Spleen (tissue), 11 donors: ENCODE results near the gene VSTM4. TPM values are rescaled to one million over a fixed set of nuclear protein-coding genes. Genes with fewer than 3 reads are reported as not detected.

Experiments used
- DNase-seq: peaks from one replicate; pipeline ENCODE4 v3.0.0-alpha.2; 2020
- H3K27ac ChIP-seq, 8 donors: fragments of 200-600 bp; sonication (generic) in 7 of 8; 1 replicate in 4 of 8; 2 replicates in 4 of 8; pipeline versions ENCODE4 v1.5.0 to v1.8.0; 2016 to 2021; ENCODE audit warnings: inconsistent platforms in 4 of 8, mild to moderate bottlenecking in 4 of 8, moderate library complexity in 1 of 8
- H3K27me3 ChIP-seq, 7 donors: fragments of 200-600 bp; sonication (generic) in 6 of 7; replicated peaks in 1 of 7; 1 replicate in 4 of 7; 2 replicates in 3 of 7; pipeline versions ENCODE4 v1.5.0 to v1.8.0; 2016 to 2021; ENCODE audit warnings: inconsistent platforms in 3 of 7, mild to moderate bottlenecking in 1 of 7
- H3K36me3 ChIP-seq, 6 donors: fragments of 200-600 bp; sonication (generic) in 5 of 6; 1 replicate in 4 of 6; 2 replicates in 2 of 6; pipeline versions ENCODE4 v1.5.0 to v1.8.0; 2016 to 2021; ENCODE audit warnings: inconsistent platforms in 2 of 6
- H3K4me1 ChIP-seq, 6 donors: fragments of 200-600 bp; sonication (generic) in 5 of 6; 1 replicate in 3 of 6; 2 replicates in 3 of 6; pipeline versions ENCODE4 v1.5.0 to v1.8.0; 2016 to 2021; ENCODE audit warnings: inconsistent platforms in 3 of 6
- H3K4me3 ChIP-seq, 8 donors: fragments of 200-600 bp; sonication (generic) in 7 of 8; 1 replicate in 4 of 8; 2 replicates in 4 of 8; pipeline versions ENCODE4 v1.5.0 to v1.8.0; 2016 to 2021; ENCODE audit warnings: inconsistent platforms in 4 of 8, mild to moderate bottlenecking in 4 of 8, moderate library complexity in 2 of 8
- H3K9me3 ChIP-seq, 8 donors: fragments of 200-600 bp; sonication (generic) in 7 of 8; 1 replicate in 4 of 8; 2 replicates in 4 of 8; pipeline versions ENCODE4 v1.5.0 to v1.8.0; 2016 to 2021; ENCODE audit warnings: inconsistent platforms in 4 of 8
- POLR2A ChIP-seq, 3 donors: fragments of 450-650 bp; IDR thresholded peaks; one replicate each; pipeline ENCODE4 v1.5.1; 2017; ENCODE audit warnings: antibody characterized with exemption in 3 of 3, mild to moderate bottlenecking in 1 of 3
- POLR2AphosphoS5 ChIP-seq, 3 donors: sonication (generic); formaldehyde crosslinking; IDR thresholded peaks; one replicate each; pipeline ENCODE4 v1.5.1; 2017; ENCODE audit warnings: antibody characterized with exemption in 3 of 3
- WGBS, 5 donors: extraction: QIAGEN DNeasy Blood & Tissue Kit in 3 of 5; methylation state at CpG; one replicate each; pipeline versions ENCODE4 v1.1.5 to v1.1.7; 2013 to 2018; 5-methylcytosine and 5-hydroxymethylcytosine counted together
- intact Hi-C: fragments of 100-400 bp; cut with DNase I; formaldehyde crosslinking; loops from one replicate; pipeline ENCODE4 v1.15.0; 2023; ENCODE audit warnings: low total_unique reads
- polyA plus RNA-seq, 3 donors: library from polyadenylated mRNA; stranded (reverse); fragments of 200-250 nt; gene quantifications; one replicate each; pipeline ENCODE4 v1.2.1, GENCODE V29; 2013
- total RNA-seq, 7 donors: library from RNA; depleted of rRNA in 3 of 7; stranded (reverse); fragments of >200 nt in 3 of 7; fragmentation: NEBNext Ultra II Directional in 4 of 7; extraction: Animal tissue kit (Norgen Biotek cat#: 25700) in 4 of 7; gene quantifications; one replicate each; pipeline versions ENCODE4 v1.1.0 to v1.2.1, GENCODE V29; 2016 to 2021
- TF ChIP-seq, protein P1 (sequence below), 11 experiments: fragments of 200-600 bp in 7 of 11; fragments of 450-650 bp in 4 of 11; sonication (generic) in 4 of 11; IDR thresholded peaks in 8 of 11; conservative IDR thresholded peaks in 3 of 11; 1 replicate in 7 of 11; 2 replicates in 4 of 11; pipeline versions ENCODE4 v1.4.0 to v1.8.0; 2016 to 2021; ENCODE audit warnings: antibody characterized with exemption in 11 of 11, inconsistent platforms in 4 of 11, mild to moderate bottlenecking in 1 of 11
- donor health status: healthy with polysubstance abuse.
- donor health status: DM: no; HTN: no; CAD: no; lungs with moderate emphysema.
- donor health status: DM: no; HTN: no; CAD: no.
- donor health status: Bipolar disorder and iron deficiency.
- donor health status: healthy.
- donor health status: DM: no; HTN: no; CAD: no.
- donor health status: DM: yes; HTN: yes; CAD: no.

VSTM4 gene
- total and polyA plus RNA-seq, 10 donors: 0.57 to 6.8 (median 3.1) TPM

GRCh38 chr10:49083261-49083660, 32.1 kb downstream of the VSTM4 start:
- no peaks in the 10 kb centered on the region for H3K27me3 ChIP-seq
- intact Hi-C loops: no loop called here
- H3K36me3 ChIP-seq: no peaks in the 10 kb centered on the region
- 72 to 88% (median 82%) methylated on average over 8 of the region's 8 CpGs for WGBS, 5 donors
- H3K27ac ChIP-seq: peak overlapping the region in 1 of 8 donors; percentile 17
- DNase-seq: no peak
- TF ChIP-seq POLR2AphosphoS5 (IDR thresholded peaks at IDR 0.05): peak in 1 of 3 donors; percentile 13
- TF ChIP-seq, protein P1, sequence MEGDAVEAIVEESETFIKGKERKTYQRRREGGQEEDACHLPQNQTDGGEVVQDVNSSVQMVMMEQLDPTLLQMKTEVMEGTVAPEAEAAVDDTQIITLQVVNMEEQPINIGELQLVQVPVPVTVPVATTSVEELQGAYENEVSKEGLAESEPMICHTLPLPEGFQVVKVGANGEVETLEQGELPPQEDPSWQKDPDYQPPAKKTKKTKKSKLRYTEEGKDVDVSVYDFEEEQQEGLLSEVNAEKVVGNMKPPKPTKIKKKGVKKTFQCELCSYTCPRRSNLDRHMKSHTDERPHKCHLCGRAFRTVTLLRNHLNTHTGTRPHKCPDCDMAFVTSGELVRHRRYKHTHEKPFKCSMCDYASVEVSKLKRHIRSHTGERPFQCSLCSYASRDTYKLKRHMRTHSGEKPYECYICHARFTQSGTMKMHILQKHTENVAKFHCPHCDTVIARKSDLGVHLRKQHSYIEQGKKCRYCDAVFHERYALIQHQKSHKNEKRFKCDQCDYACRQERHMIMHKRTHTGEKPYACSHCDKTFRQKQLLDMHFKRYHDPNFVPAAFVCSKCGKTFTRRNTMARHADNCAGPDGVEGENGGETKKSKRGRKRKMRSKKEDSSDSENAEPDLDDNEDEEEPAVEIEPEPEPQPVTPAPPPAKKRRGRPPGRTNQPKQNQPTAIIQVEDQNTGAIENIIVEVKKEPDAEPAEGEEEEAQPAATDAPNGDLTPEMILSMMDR (IDR thresholded peaks at IDR 0.05 in 8 of 11, conservative IDR thresholded peaks at IDR 0.05 in 3 of 11): no peak
- no peak overlapping the region for H3K4me3 ChIP-seq
- peaks cover 0 to 20% (median 16%) of the 10 kb centered on the region in 8 donors for H3K9me3 ChIP-seq
- H3K4me1 ChIP-seq: peaks cover 0 to 27% (median 12%) of the 10 kb centered on the region in 6 donors

- peaks cover 0 to 20% (median 16%) of the 10 kb centered on the region in 8 donors for H3K9me3 ChIP-seq
- intact Hi-C loops: no loop called here
- H3K4me1 ChIP-seq: peaks cover 0 to 27% (median 12%) of the 10 kb centered on the region in 6 donors
- peak overlapping the region in 1 of 8 donors; percentile 17 for H3K27ac ChIP-seq
- H3K36me3 ChIP-seq: no peaks in the 10 kb centered on the region
- no peaks in the 10 kb centered on the region for H3K27me3 ChIP-seq
- WGBS, 5 donors: 88 to 100% (median 94%) methylated on average over 2 of the region's 2 CpGs
- TF ChIP-seq, protein P1 (IDR thresholded peaks at IDR 0.05 in 8 of 11, conservative IDR thresholded peaks at IDR 0.05 in 3 of 11): no peak
- TF ChIP-seq POLR2A (IDR thresholded peaks at IDR 0.05) (no peak), POLR2AphosphoS5 (IDR thresholded peaks at IDR 0.05) (no peak)
- no peak for DNase-seq
- no peak overlapping the region for H3K4me3 ChIP-seq
Observed at GRCh38 chr10:49082766-49083165, 32.6 kb downstream of the VSTM4 start.

- Histone ChIP-seq H3K27me3 (peaks cover 0 to 6% (median 0%) of the 10 kb centered on the region in 7 donors), H3K4me1 (peaks cover 0 to 27% (median 12%) of the 10 kb centered on the region in 6 donors), H3K9me3 (peaks cover 0 to 10% (median 7%) of the 10 kb centered on the region in 8 donors), H3K4me3 (no peak overlapping the region), H3K36me3 (no peaks in the 10 kb centered on the region), H3K27ac (no peak overlapping the region)
- DNase-seq: no peak
- intact Hi-C loops: no loop called here
- WGBS, 5 donors: 77 to 83% (median 78%) methylated on average over 9 of the region's 9 CpGs
- TF ChIP-seq POLR2A (IDR thresholded peaks at IDR 0.05) (no peak), POLR2AphosphoS5 (IDR thresholded peaks at IDR 0.05) (no peak)
- TF ChIP-seq, protein P1 (IDR thresholded peaks at IDR 0.05 in 8 of 11, conservative IDR thresholded peaks at IDR 0.05 in 3 of 11): no peak
Observed at GRCh38 chr10:49081547-49082275, 33.6 kb downstream of the VSTM4 start.

- TF ChIP-seq, protein P1 (IDR thresholded peaks at IDR 0.05 in 8 of 11, conservative IDR thresholded peaks at IDR 0.05 in 3 of 11): no peak
- TF ChIP-seq POLR2AphosphoS5 (IDR thresholded peaks at IDR 0.05) (no peak), POLR2A (IDR thresholded peaks at IDR 0.05) (no peak)
- WGBS, 5 donors: 48 to 69% (median 62%) methylated on average over 3 of the region's 3 CpGs
- intact Hi-C loops: no loop called here
- DNase-seq: no peak
- peaks cover 0 to 3% (median under 1%) of the 10 kb centered on the region in 8 donors for H3K9me3 ChIP-seq
- peaks cover 0 to 10% (median 0%) of the 10 kb centered on the region in 7 donors for H3K27me3 ChIP-seq
- H3K36me3 ChIP-seq: no peaks in the 10 kb centered on the region
- no peak overlapping the region for H3K4me3 ChIP-seq
- peak overlapping the region in 1 of 8 donors; percentile 66 for H3K27ac ChIP-seq
- peaks cover 0 to 27% (median 12%) of the 10 kb centered on the region in 6 donors for H3K4me1 ChIP-seq
Observed at GRCh38 chr10:49080965-49081364, 34.4 kb downstream of the VSTM4 start.
